ENCODE results near the gene SYTL4.

Gene SYTL4

GRCh38 chrX:100687546-100687945 is 44.4 kb downstream of the SYTL4 start:
- peak; percentile 17 for DNase-seq

- DNase-seq, result no peak
Observed at GRCh38 chrX:100687128-100687527, 44.8 kb downstream of the SYTL4 start.

- DNase-seq, result no peak
Observed at GRCh38 chrX:100685997-100686305, 46.0 kb downstream of the SYTL4 start.

GRCh38 chrX:100685284-100685996 is 46.5 kb downstream of the SYTL4 start:
- DNase-seq, result peak; percentile 76

- no peak for DNase-seq
Observed at GRCh38 chrX:100682939-100683338, 49.0 kb downstream of the SYTL4 start.

GRCh38 chrX:100681599-100681998 is 50.3 kb downstream of the SYTL4 start:
- no peak for DNase-seq

GRCh38 chrX:100680756-100681155 is 51.2 kb downstream of the SYTL4 start:
- DNase-seq, result no peak

GRCh38 chrX:100677611-100678181 is 54.2 kb downstream of the SYTL4 start:
- no peak for DNase-seq

- DNase-seq, result peak; percentile 34
Observed at GRCh38 chrX:100674705-100675104, 57.2 kb downstream of the SYTL4 start.

- peak; percentile 36 for DNase-seq
Observed at GRCh38 chrX:100673397-100673953, 58.4 kb downstream of the SYTL4 start.

- no peak for DNase-seq
Observed at GRCh38 chrX:100672966-100673365, 59.0 kb downstream of the SYTL4 start.

- no peak for DNase-seq
Observed at GRCh38 chrX:100663642-100664041, 68.3 kb downstream of the SYTL4 start.

- DNase-seq, result peak; percentile 24
Observed at GRCh38 chrX:100662796-100663195, 69.1 kb downstream of the SYTL4 start.

- no peak for DNase-seq
Observed at GRCh38 chrX:100662170-100662569, 69.8 kb downstream of the SYTL4 start.

- no peak for DNase-seq
Observed at GRCh38 chrX:100659431-100660137, 72.3 kb downstream of the SYTL4 start.

- peak; percentile 17 for DNase-seq
Observed at GRCh38 chrX:100658941-100659381, 73.0 kb downstream of the SYTL4 start.

- no peak for DNase-seq
Observed at GRCh38 chrX:100654261-100654660, 77.7 kb downstream of the SYTL4 start.

- DNase-seq, result no peak
Observed at GRCh38 chrX:100652266-100652665, 79.7 kb downstream of the SYTL4 start.

GRCh38 chrX:100650841-100651240 is 81.1 kb downstream of the SYTL4 start:
- no peak for DNase-seq

GRCh38 chrX:100649550-100650356 is 82.2 kb downstream of the SYTL4 start:
- DNase-seq, result peak; percentile 81

GRCh38 chrX:100648458-100649417 is 83.2 kb downstream of the SYTL4 start:
- no peak for DNase-seq

GRCh38 chrX:100647739-100648138 is 84.2 kb downstream of the SYTL4 start:
- DNase-seq, result no peak
